HepG2 (cell line): ENCODE measurements around the gene C1RL. TPM values are rescaled to one million over a fixed set of nuclear protein-coding genes. Genes with fewer than 3 reads are reported as not detected.
A peak's percentile ranks its signal among the peaks of the same experiment; 100 is the strongest.

ENCODE experiments used
- ATF3 ChIP-seq: sonication (generic); formaldehyde crosslinking; IDR thresholded peaks from 2 replicates; pipeline ENCODE4 v1.4.0; 2020; ENCODE audit warnings: missing genetic modification reagents
- BCL3 ChIP-seq: sonication (generic); formaldehyde crosslinking; IDR thresholded peaks from 2 replicates; pipeline ENCODE4 v1.5.1; 2020; ENCODE audit warnings: mild to moderate bottlenecking, missing genetic modification reagents, moderate library complexity
- GATAD1 ChIP-seq: IDR thresholded peaks from 2 replicates; pipeline ENCODE4 v1.6.1; 2016; ENCODE audit warnings: missing genetic modification reagents, missing compliant biosample characterization
- JUND ChIP-seq: sonication (generic); formaldehyde crosslinking; IDR thresholded peaks from 2 replicates; pipeline ENCODE4 v1.8.0; 2022; ENCODE audit warnings: mild to moderate bottlenecking, missing genetic modification reagents
- KAT7 ChIP-seq: IDR thresholded peaks from 2 replicates; pipeline ENCODE4 v1.6.1; 2018; ENCODE audit warnings: borderline replicate concordance, missing compliant biosample characterization
- KLF6 ChIP-seq: IDR thresholded peaks from 2 replicates; pipeline ENCODE4 v1.8.0; 2016; ENCODE audit warnings: missing biosample characterization, missing genetic modification reagents
- NRL ChIP-seq: sonication (generic); formaldehyde crosslinking; IDR thresholded peaks from 2 replicates; pipeline ENCODE4 v1.5.0; 2020; ENCODE audit warnings: missing genetic modification reagents, mild to moderate bottlenecking, moderate library complexity, borderline replicate concordance
- PTBP1 ChIP-seq: fragments of 200-400 bp; formaldehyde crosslinking; IDR thresholded peaks from 2 replicates; pipeline ENCODE4 v1.6.1; 2018; ENCODE audit warnings: low read length, low read depth; ENCODE audit not compliant: poor library complexity, severe bottlenecking
- REPIN1 ChIP-seq: sonication (generic); formaldehyde crosslinking; IDR thresholded peaks from 2 replicates; pipeline ENCODE4 v1.8.0; 2022; ENCODE audit warnings: missing genetic modification reagents, low read depth, mild to moderate bottlenecking, borderline replicate concordance
- TBP ChIP-seq: sonication (generic); formaldehyde crosslinking; IDR thresholded peaks from 2 replicates; pipeline ENCODE4 v1.5.0; 2020; ENCODE audit warnings: missing genetic modification reagents
- ZBTB2 ChIP-seq: sonication (generic); formaldehyde crosslinking; IDR thresholded peaks from 2 replicates; pipeline ENCODE4 v1.8.0; 2022; ENCODE audit warnings: low read depth, missing genetic modification reagents
- ZBTB26 ChIP-seq: IDR thresholded peaks from 2 replicates; pipeline ENCODE4 v1.6.1; 2016; ENCODE audit warnings: missing compliant biosample characterization, missing genetic modification reagents, borderline replicate concordance
- ZMAT5 ChIP-seq: sonication (generic); formaldehyde crosslinking; IDR thresholded peaks from 2 replicates; pipeline ENCODE4 v1.5.0; 2020; ENCODE audit warnings: mild to moderate bottlenecking, low read depth, missing genetic modification reagents, borderline replicate concordance
- ZNF121 ChIP-seq: sonication (generic); formaldehyde crosslinking; IDR thresholded peaks from 2 replicates; pipeline ENCODE4 v1.5.0; 2020; ENCODE audit warnings: mild to moderate bottlenecking, missing genetic modification reagents
- ZNF260 ChIP-seq: sonication (generic); formaldehyde crosslinking; IDR thresholded peaks from 2 replicates; pipeline ENCODE4 v1.4.0; 2020; ENCODE audit warnings: missing genetic modification reagents, low read depth, mild to moderate bottlenecking, borderline replicate concordance
- ZNF337 ChIP-seq: sonication (generic); formaldehyde crosslinking; IDR thresholded peaks from 2 replicates; pipeline ENCODE4 v1.5.1; 2020; ENCODE audit warnings: missing genetic modification reagents, low read depth, mild to moderate bottlenecking, borderline replicate concordance
- ZNF484 ChIP-seq: sonication (generic); formaldehyde crosslinking; IDR thresholded peaks from 2 replicates; pipeline ENCODE4 v1.5.1; 2020; ENCODE audit warnings: mild to moderate bottlenecking, low read depth, missing genetic modification reagents, borderline replicate concordance
- ZNF687 ChIP-seq: sonication (generic); formaldehyde crosslinking; IDR thresholded peaks from 2 replicates; pipeline ENCODE4 v1.5.1; 2020; ENCODE audit warnings: mild to moderate bottlenecking, missing genetic modification reagents, moderate library complexity
- ZNF737 ChIP-seq: sonication (generic); formaldehyde crosslinking; IDR thresholded peaks from 2 replicates; pipeline ENCODE4 v1.5.0; 2020; ENCODE audit warnings: missing genetic modification reagents, mild to moderate bottlenecking, borderline replicate concordance
- ZNF768 ChIP-seq: sonication (generic); formaldehyde crosslinking; IDR thresholded peaks from 2 replicates; pipeline ENCODE4 v1.4.0; 2020; ENCODE audit warnings: missing genetic modification reagents
- ZSCAN25 ChIP-seq: sonication (generic); formaldehyde crosslinking; IDR thresholded peaks from 2 replicates; pipeline ENCODE4 v1.8.0; 2022; ENCODE audit warnings: mild to moderate bottlenecking, missing genetic modification reagents
- polyA plus RNA-seq, 8 experiments: library from polyadenylated mRNA; depleted of rRNA in 3 of 8; stranded (reverse) in 7 of 8; unstranded in 1 of 8; fragments of >200 nt; fragmentation: Illumina TruSeq in 4 of 8; extraction: Trizol in 4 of 8; gene quantifications; 2 replicates each; pipeline versions ENCODE4 v1.2.1 to v1.2.3, GENCODE V29; 2011 to 2016; ENCODE audit warnings: low read depth in 4 of 8, missing spikeins in 1 of 8, mixed read lengths in 1 of 8; ENCODE audit not compliant: insufficient read depth in 1 of 8
- total RNA-seq, 5 experiments: library from RNA; depleted of rRNA; stranded (reverse); fragments of >200 nt; fragmentation: Illumina TruSeq; extraction: Trizol; gene quantifications; 2 replicates each; pipeline ENCODE4 v1.2.3, GENCODE V29; 2016; ENCODE audit warnings: low read depth in 1 of 5

Gene C1RL
- total and polyA plus RNA-seq, 2 of the 13 experiments (the other 11 are each of a cell fraction or from before 2014, with no cell fraction given): 28.9 to 53.1 TPM

- TF ChIP-seq ZNF687 (CRISPR knock-in tag) (peak; percentile 57), ZNF337 (CRISPR knock-in tag) (no peak), ZNF260 (no peak), ATF3 (no peak), ZSCAN25 (no peak), NRL (CRISPR knock-in tag) (no peak), JUND (CRISPR knock-in tag) (no peak), ZNF737 (CRISPR knock-in tag) (no peak), REPIN1 (CRISPR knock-in tag) (no peak), ZNF121 (CRISPR knock-in tag) (no peak), ZNF484 (CRISPR knock-in tag) (no peak), ZMAT5 (CRISPR knock-in tag) (no peak), TBP (CRISPR knock-in tag) (no peak), ZNF768 (CRISPR knock-in tag) (0 out of 2 replicates have a peak, but pooled peaks have one; percentile 13), ZBTB2 (CRISPR knock-in tag) (no peak), GATAD1 (CRISPR knock-in tag) (peak; percentile 50; the same call in 1 of the 2 replicates), BCL3 (CRISPR knock-in tag) (no peak), KAT7 (peak; percentile 77; the same call in 1 of the 2 replicates), KLF6 (no peak), ZBTB26 (CRISPR knock-in tag) (peak; percentile 44; the same call in 1 of the 2 replicates), PTBP1 (no peak)
Observed at GRCh38 chr12:7060353-7060954, 48.6 kb downstream of the C1RL start, which contains the start of gene C1S (continued).
